GM18507 (cell line): Measurements from ENCODE around the gene HOXD8.

Source experiments
- DNase-seq: peaks from one replicate; pipeline ENCODE4 v3.0.0; 2011; ENCODE audit warnings: low read depth; ENCODE audit not compliant: insufficient read length; ENCODE audit errors: extremely low spot score
- FAIRE-seq: peaks from 2 replicates; lab custom pipeline; 2011; peaks lifted over from hg19 to GRCh38; lab: Jason Lieb, UNC

HOXD8 gene

GRCh38 chr2:176164611-176165369 lies 35.3 kb downstream of the HOXD8 start:
- no peak for DNase-seq
- FAIRE-seq, result no peak

- no peak for DNase-seq
- FAIRE-seq, result no peak
Measured at GRCh38 chr2:176165370-176166050, 36.0 kb downstream of the HOXD8 start.

- no peak for FAIRE-seq
- no peak for DNase-seq
Measured at GRCh38 chr2:176166272-176166671, 36.8 kb downstream of the HOXD8 start.

GRCh38 chr2:176167398-176167797 lies 37.9 kb downstream of the HOXD8 start:
- DNase-seq (no peak), FAIRE-seq (no peak)

GRCh38 chr2:176169181-176169580 lies 39.7 kb downstream of the HOXD8 start:
- no peak for DNase-seq
- FAIRE-seq, result no peak

- FAIRE-seq, result no peak
Measured at GRCh38 chr2:176169711-176170110, 40.2 kb downstream of the HOXD8 start.

GRCh38 chr2:176170602-176171305 lies 41.2 kb downstream of the HOXD8 start:
- FAIRE-seq (no peak), DNase-seq (no peak)

More at GRCh38 chr2:176169711-176170110, 40.2 kb downstream of the HOXD8 start:
- no peak for DNase-seq

GRCh38 chr2:176171351-176172006 lies 42.0 kb downstream of the HOXD8 start:
- no peak for FAIRE-seq
- no peak for DNase-seq

- FAIRE-seq, result no peak
- DNase-seq, result no peak
Measured at GRCh38 chr2:176172007-176172894, 42.7 kb downstream of the HOXD8 start.

- DNase-seq (no peak), FAIRE-seq (no peak)
Measured at GRCh38 chr2:176172895-176173566, 43.5 kb downstream of the HOXD8 start.

GRCh38 chr2:176173567-176174381 lies 44.3 kb downstream of the HOXD8 start:
- FAIRE-seq (no peak), DNase-seq (no peak)

- DNase-seq (no peak), FAIRE-seq (no peak)
Measured at GRCh38 chr2:176174382-176174823, 44.9 kb downstream of the HOXD8 start.

- FAIRE-seq, result no peak
- no peak for DNase-seq
Measured at GRCh38 chr2:176174824-176175708, 45.6 kb downstream of the HOXD8 start.

- DNase-seq (no peak), FAIRE-seq (no peak)
Measured at GRCh38 chr2:176175709-176176607, 46.5 kb downstream of the HOXD8 start.

- no peak for FAIRE-seq
- DNase-seq, result no peak
Measured at GRCh38 chr2:176177580-176178037, 48.1 kb downstream of the HOXD8 start.
